Esophagus (tissue), 2 donors: Measurements from ENCODE around the gene RAB4B. TPM values are rescaled to one million over a fixed set of nuclear protein-coding genes. Genes with fewer than 3 reads are reported as not detected.
"Not testable (repeated sequence)": the region's sequence is repeated elsewhere in the genome, so short reads cannot be mapped to it uniquely, and the experiment has no call there.

Experiments used
- H3K27ac ChIP-seq, 2 donors: one replicate each; pipeline ENCODE4 v1.5.1; 2013; ENCODE audit warnings: low read depth in 2 of 2, mild to moderate bottlenecking in 2 of 2, inconsistent platforms in 1 of 2, low read length in 1 of 2, moderate library complexity in 1 of 2
- H3K27me3 ChIP-seq, 2 donors: one replicate each; pipeline ENCODE4 v1.6.1; 2013; ENCODE audit warnings: low read length in 2 of 2, control low read depth in 1 of 2, mild to moderate bottlenecking in 1 of 2; ENCODE audit not compliant: insufficient read depth in 2 of 2, control insufficient read depth in 1 of 2
- H3K36me3 ChIP-seq, 2 donors: one replicate each; pipeline ENCODE4 v1.6.1; 2013; ENCODE audit warnings: low read length in 1 of 2; ENCODE audit not compliant: control insufficient read depth in 2 of 2, insufficient read depth in 2 of 2
- H3K4me1 ChIP-seq, 2 donors: one replicate each; pipeline ENCODE4 v1.6.1; 2013; ENCODE audit warnings: low read length in 1 of 2; ENCODE audit not compliant: control insufficient read depth in 2 of 2, insufficient read depth in 2 of 2
- H3K4me3 ChIP-seq, 2 donors: one replicate each; pipeline ENCODE4 v1.5.1; 2013; ENCODE audit warnings: low read length in 2 of 2, mild to moderate bottlenecking in 2 of 2, low read depth in 1 of 2, moderate library complexity in 1 of 2
- H3K9me3 ChIP-seq, 2 donors: one replicate each; pipeline ENCODE4 v1.6.1; 2013; ENCODE audit warnings: mild to moderate bottlenecking in 2 of 2, low read depth in 1 of 2, low read length in 1 of 2, moderate library complexity in 1 of 2; ENCODE audit not compliant: control insufficient read depth in 2 of 2, insufficient read depth in 1 of 2
- WGBS, 2 donors: extraction: QIAGEN DNeasy Blood & Tissue Kit; methylation state at CpG; one replicate each; pipeline ENCODE4 v1.1.7; 2013; 5-methylcytosine and 5-hydroxymethylcytosine counted together
- polyA plus RNA-seq, 2 donors: library from polyadenylated mRNA; stranded (reverse); fragments of 200-250 nt; gene quantifications; one replicate each; pipeline ENCODE4 v1.2.3, GENCODE V29; 2013
- donor health status: healthy with polysubstance abuse.
- donor health status: Bipolar disorder and iron deficiency.

Gene RAB4B
- polyA plus RNA-seq, 2 donors = 30.9 to 41.8 TPM

DNA sequence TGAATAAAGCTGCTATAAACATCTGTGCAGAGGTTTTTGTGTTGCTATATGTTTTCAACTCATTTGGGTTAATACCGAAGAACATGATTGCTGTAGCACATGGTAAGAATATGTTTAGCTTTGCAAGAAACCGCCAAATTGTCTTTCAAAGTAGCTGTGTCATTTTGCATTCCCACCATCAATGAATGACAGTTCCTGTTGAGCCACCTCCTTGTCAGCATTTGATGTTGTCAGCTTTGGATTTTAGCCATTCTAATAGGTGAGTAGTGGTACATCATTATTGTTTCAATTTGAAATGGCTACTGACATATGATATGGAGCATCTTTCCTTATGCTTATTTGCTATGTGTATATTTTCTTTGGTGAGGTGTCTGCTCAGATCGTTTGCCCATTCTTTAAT, 64.0 kb downstream of the RAB4B start:
- not testable (repeated sequence) for H3K4me1 ChIP-seq, H3K36me3 ChIP-seq, H3K27me3 ChIP-seq, H3K4me3 ChIP-seq, H3K27ac ChIP-seq, H3K9me3 ChIP-seq
- WGBS, 2 donors = 90 to 93% methylated on average over 3 of the region's 3 CpGs

GRCh38 chr19:40842997-40843652, 65.1 kb downstream of the RAB4B start:
- H3K9me3 ChIP-seq, H3K36me3 ChIP-seq, H3K4me1 ChIP-seq, H3K27me3 ChIP-seq, H3K27ac ChIP-seq, H3K4me3 ChIP-seq: not testable (repeated sequence)
- 38 to 47% methylated on average over 9 to 10 of the region's 12 CpGs for WGBS, 2 donors

- H3K27ac ChIP-seq, H3K27me3 ChIP-seq, H3K9me3 ChIP-seq, H3K4me3 ChIP-seq, H3K36me3 ChIP-seq, H3K4me1 ChIP-seq: not testable (repeated sequence)
- 3 to 4% methylated on average over 13 to 16 of the region's 19 CpGs for WGBS, 2 donors
These were observed 65.6 kb downstream of the RAB4B start for GRCh38 chr19:40843653-40844052.

Other genes starting within 250 kb of the RAB4B start
- gene SHKBP1, start 201.4 kb upstream of the RAB4B start, polyA plus RNA-seq = 10 to 100 TPM; 47.9 to 53.6 TPM
- gene LTBP4, start 176.9 kb upstream of the RAB4B start, polyA plus RNA-seq = 100 to 1,000 TPM in 1 of 2 donors, 10 to 100 TPM in 1; 69.9 to 117 TPM
- gene NUMBL, start 87.6 kb upstream of the RAB4B start, polyA plus RNA-seq = 10 to 100 TPM in 1 of 2 donors, 1 to 10 TPM in 1; 9.0 to 14.4 TPM
- 10 to 100 TPM; 18.4 to 27.2 TPM for gene COQ8B, start 61.4 kb upstream of the RAB4B start, polyA plus RNA-seq
- gene ITPKC, start 61.1 kb upstream of the RAB4B start, polyA plus RNA-seq = 100 to 1,000 TPM in 1 of 2 donors, 10 to 100 TPM in 1; 57.4 to 172 TPM
- 1 to 10 TPM; 3.1 to 6.8 TPM for gene ACTMAP, start 27.8 kb upstream of the RAB4B start, polyA plus RNA-seq
- 10 to 100 TPM; 48.9 to 58.1 TPM for gene SNRPA, start 27.0 kb upstream of the RAB4B start, polyA plus RNA-seq
- gene MIA, start 2.7 kb upstream of the RAB4B start, polyA plus RNA-seq = 1 to 10 TPM in 1 of 2 donors, under 1 TPM in 1; 0.47 to 1.8 TPM
- 10 to 100 TPM; 36.3 to 44.7 TPM for gene EGLN2, start 20.9 kb downstream of the RAB4B start, polyA plus RNA-seq
- gene CYP2A6, start 72.2 kb downstream of the RAB4B start, polyA plus RNA-seq = not detected
- under 1 TPM in 1 of 2 donors, not detected in 1; 0.20 TPM for gene CYP2A7, start 104.0 kb downstream of the RAB4B start, polyA plus RNA-seq
- gene CYP2B6, start 213.0 kb downstream of the RAB4B start, polyA plus RNA-seq = not detected